HG03575 (cell line): ENCODE results near the gene VAC14.

Experiments used
- ATAC-seq: cut with Tn5 transposase; IDR thresholded peaks from one replicate; pipeline ENCODE4 v1.9.1; 2021; ENCODE audit not compliant: unreplicated experiment, insufficient number of reproducible peaks, low FRiP score; ENCODE audit errors: extremely low read depth

The VAC14 gene

GRCh38 chr16:70767377-70768202, 33.4 kb downstream of the VAC14 start:
- no peak for ATAC-seq

- no peak for ATAC-seq
These were observed 34.3 kb downstream of the VAC14 start for GRCh38 chr16:70766658-70767057.

- no peak for ATAC-seq
These were observed 34.8 kb downstream of the VAC14 start for GRCh38 chr16:70766176-70766575.

GRCh38 chr16:70765491-70765890, 35.5 kb downstream of the VAC14 start:
- no peak for ATAC-seq

- no peak for ATAC-seq
These were observed 36.3 kb downstream of the VAC14 start for GRCh38 chr16:70764632-70765031.

GRCh38 chr16:70760221-70760620, 40.7 kb downstream of the VAC14 start:
- no peak for ATAC-seq

- no peak for ATAC-seq
These were observed 41.3 kb downstream of the VAC14 start for GRCh38 chr16:70759666-70760065.

GRCh38 chr16:70758786-70759185, 42.2 kb downstream of the VAC14 start:
- ATAC-seq, result no peak

GRCh38 chr16:70757183-70757582, 43.8 kb downstream of the VAC14 start:
- ATAC-seq, result no peak

- no peak for ATAC-seq
These were observed 44.9 kb downstream of the VAC14 start for GRCh38 chr16:70756071-70756470.

GRCh38 chr16:70754851-70755600, 45.9 kb downstream of the VAC14 start:
- ATAC-seq, result no peak

GRCh38 chr16:70754371-70754770, 46.6 kb downstream of the VAC14 start:
- no peak for ATAC-seq

GRCh38 chr16:70753694-70754325, 47.1 kb downstream of the VAC14 start:
- ATAC-seq, result no peak

- ATAC-seq, result no peak
These were observed 47.7 kb downstream of the VAC14 start for GRCh38 chr16:70753228-70753627.

GRCh38 chr16:70752426-70752825, 48.5 kb downstream of the VAC14 start:
- ATAC-seq, result no peak

- no peak for ATAC-seq
These were observed 49.4 kb downstream of the VAC14 start for GRCh38 chr16:70751593-70751992.

GRCh38 chr16:70750893-70751467, 50.0 kb downstream of the VAC14 start:
- ATAC-seq, result no peak

GRCh38 chr16:70749681-70750601, 51.0 kb downstream of the VAC14 start:
- no peak for ATAC-seq
